GM12892 (cell line): ENCODE measurements around the gene OR6C4.

Experiments used
- POLR2A ChIP-seq: IDR thresholded peaks from 2 replicates; pipeline ENCODE4 v1.6.1; 2011; ENCODE audit warnings: low read depth, low read length, control low read depth
- TAF1 ChIP-seq: IDR thresholded peaks from 2 replicates; pipeline ENCODE4 v1.6.1; 2011; ENCODE audit warnings: low read depth, mild to moderate bottlenecking, control low read depth, low read length, borderline replicate concordance

GRCh38 chr12:55515696-55516095, 33.7 kb upstream of the OR6C4 start:
- TF ChIP-seq POLR2A (no peak), TAF1 (no peak)
